GM19239 (cell line): ENCODE measurements around the gene SPAAR.
"Not testable (repeated sequence)": the region's sequence is repeated elsewhere in the genome, so short reads cannot be mapped to it uniquely, and the experiment has no call there.

Source experiments
- DNase-seq: peaks from one replicate; pipeline ENCODE4 v3.0.0; 2011; ENCODE audit warnings: low spot score; ENCODE audit not compliant: insufficient read length
- FAIRE-seq: peaks from 2 replicates; lab custom pipeline; 2011; peaks lifted over from hg19 to GRCh38; lab: Jason Lieb, UNC

The SPAAR gene

GRCh38 chr9:35919212-35920008, 10.1 kb downstream of the SPAAR start:
- FAIRE-seq = no peak
- DNase-seq = no peak

- no peak for FAIRE-seq
- DNase-seq = no peak
These were observed 10.8 kb downstream of the SPAAR start for GRCh38 chr9:35920051-35920620.

DNA sequence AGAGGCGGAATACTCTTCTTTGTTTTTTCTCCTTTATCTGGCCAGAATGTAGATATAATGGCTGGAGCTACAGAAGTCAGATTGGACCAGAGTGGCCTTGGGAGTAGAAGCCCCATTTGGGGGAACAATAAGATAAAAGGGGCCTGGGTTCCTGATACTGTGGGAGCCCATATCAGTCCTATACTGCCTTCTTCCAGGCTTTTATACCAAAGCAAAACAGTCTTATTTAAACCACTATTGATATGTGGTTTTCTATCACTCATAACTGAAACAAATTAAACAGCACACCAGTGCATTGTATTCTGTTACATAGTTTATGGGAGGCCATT, 14.3 kb downstream of the SPAAR start:
- FAIRE-seq (no peak), DNase-seq (no peak)

GRCh38 chr9:35923927-35924763, 14.9 kb downstream of the SPAAR start:
- FAIRE-seq = no peak
- no peak for DNase-seq

DNA sequence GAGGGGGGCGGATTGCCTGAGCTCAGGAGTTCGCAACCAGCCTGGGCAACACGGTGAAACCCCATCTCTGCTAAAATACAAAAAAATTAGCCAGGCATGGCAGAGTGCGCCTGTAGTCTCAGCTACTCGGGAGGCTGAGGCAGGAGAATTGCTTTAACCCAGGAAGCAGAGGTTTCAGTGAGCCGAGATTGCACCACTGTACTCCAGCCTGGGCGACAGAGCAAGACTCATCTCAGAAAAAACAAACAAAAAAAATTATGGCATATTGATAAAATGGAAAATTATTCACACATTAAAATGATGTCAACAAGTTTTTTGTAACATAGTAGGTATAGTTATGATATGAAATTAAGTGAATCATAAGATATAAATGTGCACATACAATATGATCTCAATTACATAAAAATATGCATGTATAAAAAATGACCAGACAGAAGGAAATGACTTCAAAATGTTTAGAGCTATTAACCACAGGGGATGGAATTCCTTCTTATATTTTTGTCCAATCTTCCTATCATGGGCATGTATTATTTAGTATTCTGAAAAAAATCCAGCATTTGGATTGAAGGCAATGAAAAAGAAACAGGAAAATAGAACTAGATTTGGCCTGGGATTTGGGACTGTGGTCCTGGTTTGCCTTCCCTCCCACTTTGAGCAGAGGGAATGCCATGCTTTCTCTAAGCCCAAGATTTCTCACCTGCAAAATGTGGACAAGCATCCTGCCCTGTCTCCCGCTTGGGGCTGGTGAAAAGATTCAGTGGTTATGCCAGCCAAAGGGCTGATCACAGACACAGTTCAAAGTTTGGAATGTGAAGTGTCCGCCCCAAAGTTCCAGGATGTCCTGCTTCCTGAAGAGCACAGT, 19.5 kb downstream of the SPAAR start:
- DNase-seq (no peak), FAIRE-seq (no peak)

GRCh38 chr9:35929453-35929718, 20.1 kb downstream of the SPAAR start:
- FAIRE-seq (no peak), DNase-seq (no peak)

- FAIRE-seq = no peak
These were observed 21.2 kb downstream of the SPAAR start for GRCh38 chr9:35930521-35930920.

DNA sequence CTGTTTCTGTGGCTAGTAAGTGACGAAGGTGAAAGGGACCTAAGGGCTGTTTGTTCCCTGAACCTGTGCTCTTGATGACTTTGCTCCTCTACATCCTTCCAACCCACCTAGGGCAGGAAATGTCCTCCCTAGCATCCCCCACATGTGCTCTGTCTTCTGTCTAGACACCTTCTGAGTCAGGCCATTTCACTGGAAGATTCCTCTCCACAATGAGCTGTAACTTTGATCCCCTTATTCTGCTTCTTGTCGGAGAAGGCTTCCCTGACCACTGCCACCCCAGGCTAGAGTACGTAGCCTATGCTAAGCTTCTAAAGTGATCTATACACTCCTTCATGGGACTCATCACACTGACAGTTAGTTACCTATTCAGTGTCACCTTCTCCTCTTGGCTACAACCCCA, 21.7 kb downstream of the SPAAR start:
- DNase-seq (no peak), FAIRE-seq (no peak)

More at GRCh38 chr9:35930521-35930920, 21.2 kb downstream of the SPAAR start:
- no peak for DNase-seq

GRCh38 chr9:35932735-35933134, 23.4 kb downstream of the SPAAR start:
- FAIRE-seq (no peak), DNase-seq (no peak)

DNA sequence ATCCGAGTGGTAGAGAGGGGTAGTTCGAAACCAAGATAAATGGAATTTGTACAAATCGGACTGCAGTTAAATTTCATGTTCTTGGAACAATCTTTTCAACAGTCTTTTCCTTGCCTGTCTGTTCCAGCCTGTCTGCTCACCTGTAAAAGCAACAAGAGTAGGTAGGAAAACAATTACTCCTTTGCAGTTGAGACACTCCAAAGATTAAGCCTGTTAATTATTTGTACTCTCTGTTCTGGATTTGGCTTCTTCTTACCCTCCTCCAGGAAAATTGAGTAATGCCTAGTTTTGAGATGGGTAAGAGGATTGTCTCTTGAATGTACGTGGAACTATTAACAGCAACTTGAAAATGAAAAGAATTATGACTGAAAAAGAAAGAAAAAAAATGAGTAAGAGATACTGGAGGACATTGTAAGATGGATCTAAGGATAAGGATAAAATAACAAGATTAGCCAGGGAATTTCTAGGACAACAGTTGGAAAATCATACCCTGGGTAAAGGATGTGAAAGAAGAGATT, 24.3 kb downstream of the SPAAR start:
- FAIRE-seq = no peak

DNA sequence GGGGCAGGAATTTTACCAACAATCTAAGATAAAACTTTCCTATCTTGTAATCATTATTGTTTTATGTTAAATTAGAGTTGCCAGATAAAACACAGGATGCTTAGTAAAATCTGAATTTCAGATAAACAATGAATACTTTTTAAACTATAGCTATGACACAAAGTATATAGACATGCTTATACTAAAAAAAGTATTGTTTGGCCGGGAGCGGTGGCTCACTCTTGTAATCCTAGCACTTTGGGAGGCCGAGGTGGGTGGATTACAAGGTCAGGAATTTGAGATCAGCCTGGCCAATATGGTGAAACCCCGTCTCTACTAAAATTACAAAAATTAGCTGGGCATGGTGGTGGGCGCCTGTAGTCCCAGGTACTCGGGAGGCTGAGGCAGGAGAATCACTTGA, 24.8 kb downstream of the SPAAR start:
- not testable (repeated sequence) for DNase-seq, FAIRE-seq

More for the DNA sequence above, 24.3 kb downstream of the SPAAR start:
- DNase-seq = no peak

- DNase-seq = no peak
These were observed 26.0 kb downstream of the SPAAR start for GRCh38 chr9:35935261-35935660.

GRCh38 chr9:35935755-35936509, 26.6 kb downstream of the SPAAR start:
- no peak for DNase-seq
- FAIRE-seq = no peak

More at GRCh38 chr9:35935261-35935660, 26.0 kb downstream of the SPAAR start:
- no peak for FAIRE-seq

DNA sequence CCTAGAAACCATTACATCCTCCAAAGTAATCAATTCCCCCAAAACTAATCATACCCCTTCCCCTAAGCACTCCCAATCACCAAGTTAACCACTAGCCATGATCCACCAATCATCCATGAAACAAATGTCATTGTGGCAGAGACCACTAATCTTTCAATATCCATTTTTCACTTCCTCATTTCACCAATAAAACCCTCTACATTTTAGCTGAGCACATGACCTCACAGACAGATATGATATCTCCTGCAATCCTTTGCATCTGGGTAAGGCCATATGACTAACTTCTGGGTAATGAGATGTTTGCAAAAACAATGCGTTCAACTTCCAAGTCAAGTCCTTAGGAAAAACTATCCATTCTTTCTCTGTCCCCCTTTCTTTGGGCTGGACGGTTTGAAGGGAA, 27.9 kb downstream of the SPAAR start:
- FAIRE-seq (no peak), DNase-seq (no peak)

- no peak for DNase-seq
- no peak for FAIRE-seq
These were observed 29.4 kb downstream of the SPAAR start for GRCh38 chr9:35938474-35939356.

DNA sequence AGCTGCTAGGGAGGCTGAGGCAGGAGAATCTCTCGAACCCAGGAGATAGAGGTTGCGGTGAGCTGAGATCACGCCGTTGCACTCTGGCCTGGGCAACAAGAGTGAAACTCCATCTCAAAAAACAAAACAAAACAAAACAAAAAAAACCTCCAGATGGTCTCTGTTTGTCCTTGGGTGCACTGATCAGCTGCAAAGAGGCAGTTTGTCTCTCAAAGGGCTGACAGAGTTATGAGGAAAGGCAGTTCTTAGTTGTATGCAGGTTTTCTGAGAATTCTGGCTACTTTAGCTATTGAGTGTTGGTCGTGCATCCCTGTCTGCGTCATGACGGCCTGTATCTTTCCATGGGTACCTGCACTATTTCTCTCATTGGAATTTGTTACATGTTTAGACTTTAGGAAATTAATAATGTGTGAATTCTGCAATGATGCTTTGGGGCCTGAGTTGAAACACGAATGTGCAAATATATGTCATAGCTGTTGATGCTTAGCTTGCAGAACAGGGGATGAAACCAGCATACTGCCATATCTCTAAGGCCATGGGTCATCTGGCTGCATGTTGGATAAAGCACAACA, 30.5 kb downstream of the SPAAR start:
- no peak for DNase-seq

GRCh38 chr9:35940458-35941407, 31.4 kb downstream of the SPAAR start:
- no peak for FAIRE-seq

More for the DNA sequence above, 30.5 kb downstream of the SPAAR start:
- no peak for FAIRE-seq

More at GRCh38 chr9:35940458-35941407, 31.4 kb downstream of the SPAAR start:
- DNase-seq = no peak
